NAMALWA (cell line): ENCODE data around the gene ANKRD12.
"Not testable (repeated sequence)": the region's sequence is repeated elsewhere in the genome, so short reads cannot be mapped to it uniquely, and the experiment has no call there.

ENCODE experiments used
- DNase-seq: peaks from one replicate; pipeline ENCODE4 v3.0.0-alpha.2; 2015; ENCODE audit warnings: low spot score

Gene ANKRD12

DNA sequence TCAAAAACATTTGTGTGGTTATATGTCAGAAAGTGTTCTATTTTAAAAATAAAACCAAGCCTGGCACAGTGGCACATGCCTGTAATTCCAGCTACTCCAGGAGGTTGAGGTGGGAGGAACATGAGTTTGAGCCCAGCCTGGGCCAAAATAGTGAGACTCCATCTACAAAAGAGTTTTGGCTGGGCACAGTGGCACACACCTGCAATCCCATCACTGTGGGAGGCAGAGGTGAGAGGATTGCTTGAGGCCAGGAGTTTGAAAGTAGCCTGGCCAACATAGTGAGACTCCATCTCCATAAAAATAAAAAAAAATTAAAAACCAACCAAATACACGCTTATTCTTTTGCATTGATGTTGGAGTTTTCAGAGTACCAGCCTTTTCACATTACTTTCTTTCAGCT is 9.6 kb downstream of the ANKRD12 start:
- DNase-seq, result no peak

DNA sequence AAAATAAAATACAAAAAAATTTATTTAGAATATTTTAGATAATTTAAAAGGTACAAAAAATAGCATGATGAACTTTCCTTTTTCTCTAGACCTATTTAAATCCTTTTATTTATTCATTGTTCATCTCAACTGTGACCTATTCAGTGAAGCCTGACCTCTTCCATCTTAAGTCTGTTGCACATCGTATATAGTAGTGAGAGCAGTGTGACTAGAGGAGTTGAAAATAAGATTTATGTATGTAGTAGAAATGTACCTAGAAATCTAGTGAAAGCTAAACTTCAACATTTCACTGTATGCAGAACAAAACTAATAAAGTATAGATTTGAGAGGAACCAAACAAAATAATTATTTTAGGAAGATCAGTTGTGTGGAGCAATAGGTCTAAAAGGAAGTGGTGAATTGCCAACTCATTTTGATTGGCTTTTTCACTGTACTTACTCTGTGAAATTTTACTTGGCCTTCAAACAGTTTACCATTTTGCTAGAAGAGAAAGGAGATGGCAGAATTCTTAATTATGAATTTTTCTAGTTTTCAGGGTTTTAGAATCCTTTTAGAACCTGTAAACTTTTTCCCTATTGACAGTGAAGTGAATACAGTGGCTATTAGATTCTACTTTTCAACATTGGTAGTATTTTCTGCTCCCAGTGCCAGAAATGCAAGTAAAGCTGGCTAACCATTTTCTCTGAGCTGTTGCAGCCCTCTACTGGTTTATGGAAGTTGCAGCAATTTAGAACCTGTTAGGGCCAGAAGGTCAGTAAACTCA is 11.0 kb downstream of the ANKRD12 start:
- DNase-seq, result peak; percentile 87

DNA sequence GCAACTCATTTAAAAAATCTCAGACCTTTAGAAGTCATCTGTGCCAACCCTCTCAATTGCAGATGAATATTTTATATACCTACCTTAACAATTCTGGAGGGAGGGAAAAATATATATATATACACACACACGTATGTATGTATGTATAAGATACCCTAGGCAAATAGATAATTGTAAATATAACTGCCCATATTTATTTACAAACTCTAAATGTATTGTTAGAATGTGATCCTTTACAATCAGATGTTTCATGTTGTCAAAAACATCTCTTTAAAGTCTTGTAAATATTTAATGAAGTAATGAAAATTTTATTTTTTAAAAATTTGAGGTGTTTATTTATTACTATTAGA is 11.6 kb downstream of the ANKRD12 start:
- no peak for DNase-seq

DNA sequence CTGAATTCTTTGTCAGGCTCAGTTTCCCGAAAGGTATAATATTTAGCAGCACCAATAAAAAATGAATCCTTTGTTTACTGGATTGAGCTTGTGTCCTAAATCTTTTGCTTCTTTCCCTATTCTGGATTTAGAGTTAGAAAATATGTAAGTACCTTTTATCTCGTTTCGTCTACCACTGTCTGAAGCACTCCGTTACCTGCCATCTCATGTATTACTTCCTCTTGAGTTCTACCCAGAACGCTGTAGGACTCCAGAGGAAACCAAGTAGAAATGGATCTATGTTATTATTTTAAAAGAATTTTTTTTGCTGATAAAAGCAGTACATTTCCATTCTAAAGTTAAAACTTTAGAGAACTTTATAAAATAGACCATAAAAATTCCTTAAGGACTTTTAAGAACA is 13.5 kb downstream of the ANKRD12 start:
- DNase-seq, result no peak

DNA sequence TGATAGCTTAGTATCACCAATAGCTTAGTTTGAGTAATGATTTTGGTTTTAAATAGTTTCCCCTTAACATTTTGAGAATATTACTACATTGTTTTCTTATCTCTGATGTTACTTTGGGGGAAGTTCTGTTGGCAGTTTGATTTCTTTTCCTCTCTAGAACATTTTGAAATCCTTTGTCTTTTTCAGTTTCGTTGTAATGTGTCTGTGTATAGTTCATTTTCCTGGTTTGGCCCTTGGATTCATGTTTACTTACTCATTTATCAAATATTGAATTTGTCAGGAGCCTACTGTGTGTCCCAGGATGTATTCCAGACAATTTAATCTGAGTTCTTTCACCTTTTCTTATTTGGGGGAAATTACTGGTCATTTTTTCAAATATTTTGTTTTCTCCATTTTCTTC is 16.7 kb downstream of the ANKRD12 start:
- no peak for DNase-seq

- no peak for DNase-seq
Measured at GRCh38 chr18:9156604-9157249, 20.1 kb downstream of the ANKRD12 start.

DNA sequence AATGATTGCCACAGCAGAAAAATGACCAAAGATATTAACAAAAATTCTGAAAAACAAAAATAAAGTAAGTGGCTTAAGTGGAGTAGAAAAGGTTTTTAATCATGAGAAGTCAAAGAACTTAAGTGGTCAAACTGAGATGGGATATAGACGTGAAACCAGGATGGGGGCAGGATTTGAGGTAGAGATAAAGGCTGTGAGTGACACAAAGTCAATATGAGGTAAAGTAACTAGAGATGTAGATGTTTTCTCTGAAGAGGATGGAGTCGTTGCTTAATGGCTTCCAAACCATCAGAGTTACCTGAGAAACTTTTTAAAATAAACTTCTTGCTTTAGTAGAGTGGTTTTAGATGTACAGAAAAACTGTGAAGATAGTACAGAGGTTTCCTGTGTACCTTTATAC is 21.2 kb downstream of the ANKRD12 start:
- no peak for DNase-seq

GRCh38 chr18:9160014-9160413 is 23.4 kb downstream of the ANKRD12 start:
- no peak for DNase-seq

- DNase-seq, result not testable (repeated sequence)
Measured at GRCh38 chr18:9162663-9163062, 26.1 kb downstream of the ANKRD12 start.

GRCh38 chr18:9164149-9164548 is 27.6 kb downstream of the ANKRD12 start:
- not testable (repeated sequence) for DNase-seq

GRCh38 chr18:9165883-9166282 is 29.3 kb downstream of the ANKRD12 start:
- DNase-seq, result not testable (repeated sequence)

GRCh38 chr18:9169515-9169914 is 32.9 kb downstream of the ANKRD12 start:
- not testable (repeated sequence) for DNase-seq

DNA sequence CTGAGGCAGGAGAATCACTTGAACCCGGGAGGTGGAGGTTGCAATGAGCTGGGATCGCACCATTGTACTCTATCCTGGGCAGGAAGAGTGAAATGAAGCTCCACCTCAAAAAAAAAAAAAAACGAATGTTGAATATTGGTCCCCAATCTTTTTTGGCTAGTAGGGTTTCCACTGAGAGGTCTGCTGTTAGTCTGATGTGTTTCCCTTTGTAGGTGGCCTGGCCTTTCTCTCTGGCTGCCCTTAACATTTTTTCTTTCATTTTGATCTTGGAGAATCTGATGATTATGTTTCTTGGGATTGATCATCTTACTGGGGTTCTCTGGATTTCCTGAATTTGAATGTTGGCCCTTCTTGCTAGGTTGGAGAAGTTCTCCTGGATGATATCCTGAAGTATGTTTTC is 35.3 kb downstream of the ANKRD12 start:
- not testable (repeated sequence) for DNase-seq

GRCh38 chr18:9172506-9173127 is 36.0 kb downstream of the ANKRD12 start:
- DNase-seq, result no peak

GRCh38 chr18:9173770-9174233 is 37.2 kb downstream of the ANKRD12 start:
- no peak for DNase-seq

DNA sequence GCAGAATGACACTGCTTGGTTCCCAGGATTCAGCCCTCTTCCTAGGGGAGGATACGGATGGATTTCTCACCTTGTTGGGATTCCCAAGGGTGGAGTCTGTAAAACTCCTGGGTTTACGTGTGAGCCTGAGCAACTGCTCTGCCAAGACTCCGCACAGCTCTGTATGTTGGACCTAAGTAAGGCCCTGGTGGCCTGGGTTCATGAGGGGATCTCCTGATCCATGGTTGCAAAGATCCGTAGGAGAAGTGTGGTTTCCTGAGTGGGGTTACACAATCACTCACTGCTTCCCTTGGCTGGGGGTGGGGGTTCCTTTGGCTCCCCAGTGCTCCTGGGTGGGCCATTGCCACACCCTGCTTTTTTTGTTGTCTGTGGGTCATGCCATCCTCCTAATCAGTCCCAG is 37.7 kb downstream of the ANKRD12 start:
- no peak for DNase-seq

- DNase-seq, result no peak
Measured at GRCh38 chr18:9175115-9175514, 38.5 kb downstream of the ANKRD12 start.

GRCh38 chr18:9177031-9177430 is 40.5 kb downstream of the ANKRD12 start:
- DNase-seq, result no peak

GRCh38 chr18:9177466-9177865 is 40.9 kb downstream of the ANKRD12 start:
- DNase-seq, result no peak

DNA sequence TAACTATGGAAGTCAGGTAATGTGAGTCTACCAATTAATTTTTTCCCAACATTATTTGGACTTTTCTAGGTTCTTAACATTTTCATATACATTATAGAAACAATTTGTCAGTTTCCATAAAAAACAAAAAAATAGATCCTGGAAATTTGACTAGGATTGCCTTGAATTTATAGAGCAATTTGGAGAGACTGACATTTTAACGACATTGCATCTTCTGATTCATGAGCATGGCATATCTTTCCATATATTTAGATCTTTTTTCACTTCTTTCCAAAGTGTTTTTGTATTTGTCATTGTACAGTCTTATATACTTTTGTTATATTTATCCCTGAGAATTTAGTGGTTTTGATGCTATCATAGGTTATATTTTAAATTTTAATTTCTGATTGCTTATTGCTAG is 42.0 kb downstream of the ANKRD12 start:
- no peak for DNase-seq

- DNase-seq, result no peak
Measured at GRCh38 chr18:9181275-9181674, 44.7 kb downstream of the ANKRD12 start.

DNA sequence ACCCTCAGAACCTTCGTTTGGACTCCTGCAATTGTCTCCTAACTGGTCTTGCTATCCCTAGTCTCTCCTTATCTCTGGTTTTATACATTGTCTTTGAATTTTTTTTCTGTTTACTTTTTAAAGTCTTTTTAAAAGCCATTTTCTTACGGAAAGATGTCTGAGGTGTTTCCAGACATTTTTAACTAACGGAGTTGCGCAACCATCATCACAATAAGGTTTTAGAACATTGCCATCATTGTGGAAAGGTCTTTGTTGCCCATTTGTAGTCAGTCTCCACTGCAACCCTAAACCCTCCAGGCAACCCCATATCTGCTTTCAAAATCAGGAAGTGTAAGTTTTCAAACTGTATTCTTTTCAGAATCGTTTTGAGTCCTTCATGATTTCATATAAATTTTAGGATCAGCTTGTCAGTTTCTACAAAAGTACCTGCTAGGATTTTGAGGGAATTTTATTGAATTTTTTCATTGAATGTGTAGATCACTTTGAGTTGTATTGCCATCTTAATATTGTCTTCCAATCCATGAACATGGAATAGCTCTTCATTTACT is 46.3 kb downstream of the ANKRD12 start:
- DNase-seq, result no peak
